GM23338 (cell line): ENCODE results near the gene CAMTA1.

Experiments
- CTCF ChIP-seq, 2 experiments: fragments of 200-600 bp in 1 of 2; sonication (generic) in 1 of 2; conservative IDR thresholded peaks; 2 replicates each; pipeline versions ENCODE4 v1.5.1 to v1.6.1; 2016 to 2017; ENCODE audit warnings: antibody characterized with exemption in 2 of 2, low read depth in 2 of 2, mild to moderate bottlenecking in 2 of 2, moderate library complexity in 1 of 2
- EZH2 ChIP-seq: fragments of 200-600 bp; sonication (generic); IDR thresholded peaks from one replicate; pipeline ENCODE4 v1.8.0; 2017; ENCODE audit warnings: antibody characterized with exemption, mild to moderate bottlenecking, low read depth; ENCODE audit not compliant: unreplicated experiment
- EZH2phosphoT487 ChIP-seq: fragments of 200-600 bp; sonication (generic); IDR thresholded peaks from one replicate; pipeline ENCODE4 v1.8.1; 2018; ENCODE audit warnings: antibody characterized with exemption; ENCODE audit not compliant: unreplicated experiment
- JUNB ChIP-seq: IDR thresholded peaks from one replicate; pipeline ENCODE4 v1.6.1; 2016; ENCODE audit warnings: antibody characterized with exemption; ENCODE audit not compliant: unreplicated experiment
- TF ChIP-seq, protein P1 (sequence below): IDR thresholded peaks from one replicate; pipeline ENCODE4 v1.6.1; 2018; ENCODE audit warnings: antibody characterized with exemption; ENCODE audit not compliant: unreplicated experiment

DNA sequence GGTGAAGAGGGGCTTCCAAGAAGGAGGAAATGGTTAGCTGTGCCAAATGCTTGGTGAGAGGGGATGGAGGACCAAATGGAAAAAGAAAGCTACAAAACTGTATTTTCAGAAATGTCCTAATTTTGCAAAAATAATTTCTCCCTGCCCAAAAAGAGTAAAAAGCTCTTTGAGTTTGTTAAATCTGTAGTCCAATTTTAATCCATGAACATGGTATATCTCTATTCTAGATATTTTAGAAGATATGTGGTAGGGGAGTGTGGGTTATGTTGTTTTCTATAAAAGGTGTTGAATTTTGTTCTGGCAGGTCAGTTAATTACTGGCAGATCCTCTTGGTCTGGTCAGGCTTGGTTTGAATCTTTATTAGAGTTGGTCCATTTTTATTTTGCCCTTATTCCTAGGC is 511.7 kb downstream of the CAMTA1 start:
- TF ChIP-seq EZH2 (no peak), CTCF (conservative IDR thresholded peaks at IDR 0.05; ENCODE audit: low read depth in 2 of 2) (no peak), EZH2phosphoT487 (no peak), JUNB (no peak)
- TF ChIP-seq, protein P1, sequence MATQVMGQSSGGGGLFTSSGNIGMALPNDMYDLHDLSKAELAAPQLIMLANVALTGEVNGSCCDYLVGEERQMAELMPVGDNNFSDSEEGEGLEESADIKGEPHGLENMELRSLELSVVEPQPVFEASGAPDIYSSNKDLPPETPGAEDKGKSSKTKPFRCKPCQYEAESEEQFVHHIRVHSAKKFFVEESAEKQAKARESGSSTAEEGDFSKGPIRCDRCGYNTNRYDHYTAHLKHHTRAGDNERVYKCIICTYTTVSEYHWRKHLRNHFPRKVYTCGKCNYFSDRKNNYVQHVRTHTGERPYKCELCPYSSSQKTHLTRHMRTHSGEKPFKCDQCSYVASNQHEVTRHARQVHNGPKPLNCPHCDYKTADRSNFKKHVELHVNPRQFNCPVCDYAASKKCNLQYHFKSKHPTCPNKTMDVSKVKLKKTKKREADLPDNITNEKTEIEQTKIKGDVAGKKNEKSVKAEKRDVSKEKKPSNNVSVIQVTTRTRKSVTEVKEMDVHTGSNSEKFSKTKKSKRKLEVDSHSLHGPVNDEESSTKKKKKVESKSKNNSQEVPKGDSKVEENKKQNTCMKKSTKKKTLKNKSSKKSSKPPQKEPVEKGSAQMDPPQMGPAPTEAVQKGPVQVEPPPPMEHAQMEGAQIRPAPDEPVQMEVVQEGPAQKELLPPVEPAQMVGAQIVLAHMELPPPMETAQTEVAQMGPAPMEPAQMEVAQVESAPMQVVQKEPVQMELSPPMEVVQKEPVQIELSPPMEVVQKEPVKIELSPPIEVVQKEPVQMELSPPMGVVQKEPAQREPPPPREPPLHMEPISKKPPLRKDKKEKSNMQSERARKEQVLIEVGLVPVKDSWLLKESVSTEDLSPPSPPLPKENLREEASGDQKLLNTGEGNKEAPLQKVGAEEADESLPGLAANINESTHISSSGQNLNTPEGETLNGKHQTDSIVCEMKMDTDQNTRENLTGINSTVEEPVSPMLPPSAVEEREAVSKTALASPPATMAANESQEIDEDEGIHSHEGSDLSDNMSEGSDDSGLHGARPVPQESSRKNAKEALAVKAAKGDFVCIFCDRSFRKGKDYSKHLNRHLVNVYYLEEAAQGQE = no peak
